Right ventricle myocardium inferior (tissue), 1 donor: Measurements from ENCODE around the gene GNB3. TPM values are rescaled to one million over a fixed set of nuclear protein-coding genes. Genes with fewer than 3 reads are reported as not detected.
"Not testable (repeated sequence)": the region's sequence is repeated elsewhere in the genome, so short reads cannot be mapped to it uniquely, and the experiment has no call there.

ENCODE experiments used
- ATAC-seq: fragments of 200-7000 bp; cut with Tn5 transposase; one replicate; pipeline ENCODE4 v1.9.1; 2020; ENCODE audit warnings: mild to moderate bottlenecking, moderate library complexity
- DNase-seq: peaks from one replicate; pipeline ENCODE4 v3.0.0; 2021; ENCODE audit errors: missing footprints
- intact Hi-C: fragments of 100-400 bp; cut with DNase I; formaldehyde crosslinking; loops from one replicate; pipeline ENCODE4 v1.11.0; 2022
- total RNA-seq: library from RNA; stranded (reverse); fragmentation: NEBNext Ultra II Directional; extraction: Animal tissue kit (Norgen Biotek cat#: 25700); gene quantifications from one replicate; pipeline ENCODE4 v1.2.1, GENCODE V29; 2021
- donor health status: DM: no; HTN: yes; CAD: no; lungs with severe emphysema.

GNB3 gene
- total RNA-seq, 1 donor from 2014 or later = 4.0 TPM

DNA sequence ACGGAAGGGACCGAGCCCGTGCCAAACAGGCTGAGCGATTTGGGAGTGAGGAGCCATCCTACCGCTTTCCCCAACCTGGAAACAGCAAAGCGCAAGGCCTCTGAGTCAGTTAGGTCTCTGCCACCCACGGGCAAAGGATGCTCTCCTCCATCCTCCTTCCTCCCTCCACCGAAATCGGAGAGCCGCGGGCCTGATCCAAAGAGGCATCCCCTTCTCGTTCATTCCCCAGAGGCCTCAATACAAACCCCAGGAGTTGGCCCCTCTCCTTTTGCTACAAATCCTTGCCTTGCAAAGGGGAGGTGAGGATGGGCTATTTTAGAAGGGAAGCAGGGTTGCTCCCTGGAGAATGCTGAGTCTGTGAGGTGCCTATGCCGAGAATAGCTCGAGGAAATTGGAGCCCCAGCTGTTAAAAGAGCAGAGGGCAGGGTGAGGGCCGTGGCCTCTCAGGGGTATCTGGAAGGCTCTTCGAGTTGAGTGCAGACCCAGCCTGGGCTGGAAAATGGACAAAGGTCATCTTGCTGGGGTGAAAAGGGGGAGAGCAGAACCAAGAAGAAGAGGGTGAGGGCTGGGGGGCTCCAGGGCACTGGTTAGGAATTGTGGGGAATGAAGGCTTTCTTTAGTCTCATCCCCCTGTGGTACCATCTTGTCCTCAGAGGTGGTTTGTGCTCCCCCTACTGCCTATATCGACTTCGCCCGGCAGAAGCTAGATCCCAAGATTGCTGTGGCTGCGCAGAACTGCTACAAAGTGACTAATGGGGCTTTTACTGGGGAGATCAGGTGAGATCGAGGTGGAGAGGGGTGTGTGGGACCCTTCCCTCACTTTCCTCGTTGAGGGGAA, 27.7 kb downstream of the GNB3 start:
- DNase-seq (no peak), ATAC-seq (no peak)
- intact Hi-C loops = no loop called here

DNA sequence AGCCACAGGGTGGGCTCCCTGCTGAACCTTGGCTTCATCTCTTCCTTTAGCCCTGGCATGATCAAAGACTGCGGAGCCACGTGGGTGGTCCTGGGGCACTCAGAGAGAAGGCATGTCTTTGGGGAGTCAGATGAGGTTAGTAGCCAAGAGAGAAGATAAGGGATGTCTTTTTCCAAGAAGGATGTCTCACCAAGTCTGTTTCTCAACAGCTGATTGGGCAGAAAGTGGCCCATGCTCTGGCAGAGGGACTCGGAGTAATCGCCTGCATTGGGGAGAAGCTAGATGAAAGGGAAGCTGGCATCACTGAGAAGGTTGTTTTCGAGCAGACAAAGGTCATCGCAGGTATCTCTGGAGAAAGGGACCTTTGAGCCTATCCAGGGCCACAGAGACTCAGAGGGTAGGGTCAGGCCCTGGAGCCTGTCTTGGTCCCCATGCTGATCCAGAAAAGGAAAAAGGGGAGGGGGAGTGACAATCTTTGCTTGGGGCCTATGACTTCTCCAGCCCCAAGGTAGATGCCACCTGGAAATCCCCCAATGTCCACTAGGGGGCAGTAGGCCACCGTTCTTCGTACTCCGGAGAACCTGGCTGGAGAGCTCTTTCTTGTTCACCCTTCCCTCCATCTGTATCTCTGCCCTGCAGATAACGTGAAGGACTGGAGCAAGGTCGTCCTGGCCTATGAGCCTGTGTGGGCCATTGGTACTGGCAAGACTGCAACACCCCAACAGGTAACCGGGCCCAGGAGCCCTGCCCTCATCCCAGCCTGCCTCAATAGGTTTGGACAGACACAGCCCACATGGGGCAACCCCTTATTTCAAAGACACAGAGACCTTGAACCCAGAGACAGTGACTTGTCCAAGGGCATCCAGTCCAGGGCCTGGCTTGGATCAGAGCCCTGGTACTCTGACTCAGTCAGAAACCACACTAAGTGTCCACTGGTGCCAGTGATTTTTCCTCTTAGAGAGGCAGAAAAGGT, 28.6 kb downstream of the GNB3 start:
- no peak for DNase-seq
- intact Hi-C loops = loop anchor here (5.0 to 10.0 kb wide), 2 partner anchors 73 to 235 kb away; partner anchors contain the start of genes C12orf57, C1RL and RNU7-1
- no peak for ATAC-seq

DNA sequence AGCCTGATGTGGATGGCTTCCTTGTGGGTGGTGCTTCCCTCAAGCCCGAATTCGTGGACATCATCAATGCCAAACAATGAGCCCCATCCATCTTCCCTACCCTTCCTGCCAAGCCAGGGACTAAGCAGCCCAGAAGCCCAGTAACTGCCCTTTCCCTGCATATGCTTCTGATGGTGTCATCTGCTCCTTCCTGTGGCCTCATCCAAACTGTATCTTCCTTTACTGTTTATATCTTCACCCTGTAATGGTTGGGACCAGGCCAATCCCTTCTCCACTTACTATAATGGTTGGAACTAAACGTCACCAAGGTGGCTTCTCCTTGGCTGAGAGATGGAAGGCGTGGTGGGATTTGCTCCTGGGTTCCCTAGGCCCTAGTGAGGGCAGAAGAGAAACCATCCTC, 29.6 kb downstream of the GNB3 start:
- not testable (repeated sequence) for ATAC-seq, DNase-seq
- intact Hi-C loops = loop anchor here (5.0 to 10.0 kb wide), 2 partner anchors 72 to 234 kb away; partner anchors contain the start of genes C12orf57, C1RL and RNU7-1

DNA sequence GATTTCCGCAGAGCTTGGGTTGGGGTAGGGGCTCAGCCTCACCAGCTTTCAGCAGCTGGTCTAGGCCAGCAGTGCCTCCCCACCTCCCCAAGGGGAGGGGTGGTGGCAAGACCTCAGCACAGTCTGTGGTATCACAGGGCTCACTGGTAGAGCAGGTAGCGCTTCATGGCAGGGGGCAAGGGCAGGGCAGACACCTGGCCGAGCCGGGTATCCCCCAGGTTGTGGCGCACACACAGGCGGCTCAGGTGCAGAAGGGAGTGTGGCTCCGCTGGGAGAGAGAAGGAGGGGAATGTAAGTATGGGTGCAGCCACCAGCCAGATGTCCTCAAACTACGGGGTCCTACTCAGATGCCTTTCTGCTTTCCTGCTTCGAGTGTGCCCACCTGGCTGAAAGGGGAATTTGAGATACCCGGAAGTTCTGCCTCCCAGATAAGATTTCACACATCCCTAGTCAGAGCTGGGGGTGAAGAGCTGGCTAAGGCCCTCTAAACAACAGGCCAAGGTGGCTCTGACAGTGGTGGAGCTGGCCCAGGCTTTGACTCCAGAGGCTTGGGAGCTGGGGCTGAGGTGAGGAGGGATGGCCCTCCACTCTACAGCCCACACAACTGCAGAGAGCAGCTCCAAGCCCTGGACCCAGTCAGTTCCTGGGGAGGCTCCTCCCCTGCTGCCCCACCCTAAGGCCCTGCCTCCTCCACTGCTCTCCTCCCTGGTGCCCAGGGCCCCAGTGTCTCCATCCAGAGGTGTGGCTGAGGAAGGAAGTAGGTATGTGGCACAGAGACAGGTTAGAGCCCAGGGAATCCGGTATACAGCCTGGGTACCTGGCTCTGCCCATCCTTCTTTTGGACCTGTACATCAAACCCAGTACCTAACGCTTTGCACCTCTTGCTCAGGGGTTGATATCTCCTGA, 30.6 kb downstream of the GNB3 start:
- intact Hi-C loops = loop anchor here (5.0 to 10.0 kb wide), 2 partner anchors 71 to 233 kb away; partner anchors contain the start of genes C12orf57, C1RL and RNU7-1
- ATAC-seq = no peak
- DNase-seq = no peak

DNA sequence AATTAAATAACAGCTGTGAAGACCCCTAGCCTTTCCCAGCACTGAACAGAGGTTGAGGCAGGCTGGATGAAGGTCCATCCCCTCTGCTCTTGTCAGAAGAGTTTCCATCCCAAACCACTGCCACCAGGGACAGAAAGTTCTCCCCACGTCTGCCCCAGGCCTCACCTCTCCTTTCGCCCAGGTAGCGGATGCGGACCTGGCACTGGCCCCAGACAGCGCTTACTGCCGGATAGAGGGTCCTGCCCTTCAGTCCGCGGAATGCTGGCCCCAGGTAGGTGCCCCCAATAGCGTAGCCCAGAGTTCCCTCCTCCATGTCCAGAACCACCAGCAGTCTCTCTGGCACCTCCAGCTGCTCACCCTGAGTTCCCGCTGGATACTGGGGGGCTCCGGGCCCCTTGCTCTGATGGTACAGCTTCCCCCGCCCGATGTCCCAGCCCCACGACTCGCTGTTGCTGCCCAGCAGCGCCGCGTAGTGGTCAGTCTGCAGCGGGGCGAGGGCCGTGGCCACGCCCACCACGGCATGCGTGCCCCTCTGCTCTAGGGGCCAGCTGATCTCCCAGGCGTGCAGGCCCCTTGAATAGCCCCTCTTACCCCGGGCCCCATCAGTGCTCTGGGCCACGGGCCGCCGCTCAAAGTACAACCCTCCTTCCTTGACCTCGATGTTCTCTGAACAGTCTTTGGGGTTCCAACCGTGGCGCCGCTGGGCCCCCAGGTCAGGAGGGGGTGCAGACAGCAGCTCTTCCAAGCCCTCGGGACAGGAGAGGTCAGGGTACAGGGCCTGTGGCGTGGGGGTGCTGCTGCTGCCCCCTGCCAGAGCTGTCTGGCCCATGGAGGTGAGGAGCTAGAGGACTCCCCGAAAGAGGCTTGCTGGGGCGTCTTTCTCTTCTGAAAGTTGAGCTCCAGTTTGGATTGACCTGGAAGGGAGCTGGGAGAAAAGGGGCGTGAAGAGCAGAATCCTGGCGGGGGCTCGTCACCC, 31.6 kb downstream of the GNB3 start:
- intact Hi-C loops = loop anchor here (2.0 to 10.0 kb wide), 3 partner anchors 18 to 232 kb away; partner anchors contain the start of genes C12orf57, C1RL and RNU7-1
- peak; percentile 75 for ATAC-seq
- peak; percentile 93 for DNase-seq

DNA sequence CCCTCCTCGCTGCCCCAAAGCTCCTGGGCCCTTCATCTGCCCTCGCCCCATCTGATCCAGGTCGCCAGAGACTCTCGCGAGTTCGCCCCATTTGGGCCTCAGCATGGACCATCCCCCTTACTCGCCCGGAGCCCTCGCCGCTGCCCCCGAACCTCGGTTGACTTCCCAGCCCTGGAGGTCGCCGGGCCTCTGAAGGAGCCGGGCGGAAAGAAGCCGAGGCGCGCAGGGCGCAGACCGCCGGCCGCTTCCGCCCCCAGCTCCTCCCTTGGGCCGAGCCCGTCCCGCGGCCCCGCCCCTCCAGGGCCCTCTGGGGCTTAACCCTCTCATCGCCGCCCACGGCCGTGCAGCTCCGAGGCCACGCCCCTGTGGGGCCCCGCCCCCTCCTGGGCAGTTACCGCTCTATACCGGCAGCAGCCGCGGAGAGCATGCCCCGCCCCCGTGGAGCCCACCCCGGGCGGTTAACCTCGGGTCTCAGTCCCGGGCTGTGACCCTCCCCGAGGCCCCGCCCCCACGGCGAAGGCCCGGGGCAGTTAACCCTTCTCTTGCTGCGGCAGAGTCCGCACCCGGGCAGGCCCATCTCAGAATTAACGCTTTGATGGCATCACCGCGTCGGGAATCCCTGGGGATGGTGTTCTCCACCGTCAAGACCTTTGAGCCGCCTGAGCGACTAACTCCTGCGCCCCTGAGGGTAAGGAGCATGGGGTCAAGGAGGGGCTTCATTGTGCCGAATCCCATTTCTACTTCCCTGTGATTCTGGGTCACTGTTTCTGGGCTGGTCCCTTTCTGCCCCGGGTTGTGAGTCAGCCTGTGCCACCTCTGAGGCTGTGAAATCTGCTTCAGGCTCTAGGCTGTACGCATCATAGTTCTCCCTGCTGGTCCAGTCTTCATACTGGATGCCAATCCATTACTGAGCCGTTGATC, 32.6 kb downstream of the GNB3 start, which contains the start of gene SPSB2:
TSS of gene SPSB2 (minus strand) at position 210 of the 921 bp plus-strand sequence. CDS start 402 bp downstream, outside the sequence.
- intact Hi-C loops = loop anchor here (2.0 to 10.0 kb wide), 3 partner anchors 17 to 231 kb away; partner anchors contain the start of genes C12orf57, C1RL and RNU7-1
- DNase-seq = peak; percentile 99

DNA sequence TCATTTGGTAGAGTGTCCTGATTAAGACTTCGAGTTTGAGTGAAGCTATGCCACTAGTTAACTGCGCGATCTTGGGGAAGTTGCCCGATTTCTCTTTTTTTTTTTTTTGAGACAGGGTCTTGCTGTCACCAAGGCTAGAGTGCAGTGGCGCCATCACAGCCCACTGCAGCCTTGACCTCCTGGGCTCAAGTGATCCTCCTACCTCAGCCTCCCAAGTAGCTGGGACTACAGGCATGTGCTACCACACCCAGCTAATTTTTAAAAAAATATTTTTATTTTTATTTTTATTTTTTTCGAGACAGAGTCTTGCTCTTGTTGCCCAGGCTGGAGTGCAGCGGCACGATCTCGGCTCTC, 33.3 kb downstream of the GNB3 start:
- DNase-seq, ATAC-seq: not testable (repeated sequence)
- intact Hi-C loops = loop anchor here (5.0 to 10.0 kb wide), 2 partner anchors 68 to 231 kb away; partner anchors contain the start of genes C12orf57, C1RL and RNU7-1

More for the DNA sequence above, 32.6 kb downstream of the GNB3 start, which contains the start of gene SPSB2:
- peak; percentile 95 for ATAC-seq

DNA sequence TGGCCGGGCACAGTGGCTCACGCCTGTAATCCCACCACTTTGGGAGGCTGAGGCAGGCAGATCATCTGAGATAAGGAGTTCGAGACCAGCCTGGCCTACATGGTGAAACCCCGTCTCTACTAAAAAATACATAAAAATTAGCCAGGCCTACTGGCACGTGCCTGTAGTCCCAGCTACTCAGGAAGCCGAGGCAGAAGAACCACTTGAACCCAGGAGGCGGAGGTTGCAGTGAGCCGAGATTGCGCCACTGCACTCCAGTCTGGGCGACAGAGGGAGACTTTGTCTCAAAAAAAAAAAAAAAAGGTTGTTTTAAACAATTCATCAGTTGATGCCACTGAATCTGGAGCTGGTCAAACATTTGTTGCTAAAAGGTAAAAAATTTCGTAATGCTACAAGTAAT, 39.1 kb downstream of the GNB3 start:
- not testable (repeated sequence) for ATAC-seq, DNase-seq
- intact Hi-C loops = loop anchor here (10.0 kb wide), 1 partner anchor 225 kb away; the partner anchor contains the start of gene C1RL

DNA sequence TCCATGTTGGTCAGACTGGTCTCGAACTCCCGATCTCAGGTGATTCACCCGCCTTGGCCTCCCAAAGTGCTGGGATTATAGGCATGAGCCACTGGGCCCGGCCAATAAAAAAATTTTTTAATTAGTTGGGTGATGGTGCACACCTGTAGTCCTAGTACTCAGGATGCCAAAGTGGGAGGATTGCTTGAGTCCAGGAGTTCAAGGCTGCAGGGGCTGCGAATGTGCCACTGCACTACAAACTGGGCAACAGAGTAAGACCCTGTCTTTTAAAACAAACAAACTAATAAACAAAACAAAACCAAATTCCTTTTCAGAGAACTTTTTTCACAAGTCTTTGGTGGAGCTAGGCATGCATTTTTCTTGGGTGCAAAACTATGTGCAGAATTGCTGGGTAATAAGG, 42.5 kb downstream of the GNB3 start:
- DNase-seq = no peak
- intact Hi-C loops = no loop called here
- no peak for ATAC-seq

DNA sequence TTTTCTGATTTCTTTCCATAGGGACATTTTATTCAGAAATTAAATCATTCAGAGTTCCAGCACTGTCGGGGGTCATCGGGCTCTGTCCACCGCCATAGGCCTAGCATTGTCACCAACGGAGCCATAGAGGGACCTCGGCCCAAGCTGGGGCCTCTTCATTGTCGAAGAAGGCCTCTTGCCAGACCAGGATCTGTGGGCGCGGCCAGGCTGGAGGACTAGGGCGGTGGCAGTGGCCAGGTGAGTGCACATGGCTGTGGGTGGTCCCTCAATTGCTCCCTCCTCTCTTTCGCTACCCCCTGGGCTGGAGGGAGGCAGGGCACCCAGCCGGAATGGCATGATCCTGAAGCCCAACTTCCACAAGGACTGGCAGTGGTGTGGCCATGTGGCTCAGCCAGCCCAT, 43.0 kb downstream of the GNB3 start:
- ATAC-seq = no peak
- no peak for DNase-seq
- intact Hi-C loops = no loop called here

DNA sequence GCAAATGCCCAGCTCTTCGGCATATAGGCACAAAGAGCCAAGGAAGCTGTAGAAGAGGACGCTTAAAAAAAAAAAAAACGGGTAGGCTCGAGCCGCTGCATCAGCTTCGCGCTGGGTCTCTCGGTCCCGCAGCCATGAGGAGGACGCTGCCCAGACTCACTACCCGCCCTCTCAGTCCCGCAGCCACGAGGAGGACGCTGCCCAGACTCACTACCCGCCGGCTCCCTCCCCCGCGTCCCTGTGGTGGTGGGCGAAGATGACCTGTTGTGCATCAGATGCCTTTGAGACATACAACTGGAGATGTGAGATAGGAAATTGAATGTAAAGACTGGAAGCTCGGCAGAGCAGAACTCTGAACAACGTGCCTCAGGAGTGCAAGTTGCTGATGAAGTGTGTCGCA, 43.8 kb downstream of the GNB3 start:
- no peak for DNase-seq
- ATAC-seq = no peak
- intact Hi-C loops = no loop called here

DNA sequence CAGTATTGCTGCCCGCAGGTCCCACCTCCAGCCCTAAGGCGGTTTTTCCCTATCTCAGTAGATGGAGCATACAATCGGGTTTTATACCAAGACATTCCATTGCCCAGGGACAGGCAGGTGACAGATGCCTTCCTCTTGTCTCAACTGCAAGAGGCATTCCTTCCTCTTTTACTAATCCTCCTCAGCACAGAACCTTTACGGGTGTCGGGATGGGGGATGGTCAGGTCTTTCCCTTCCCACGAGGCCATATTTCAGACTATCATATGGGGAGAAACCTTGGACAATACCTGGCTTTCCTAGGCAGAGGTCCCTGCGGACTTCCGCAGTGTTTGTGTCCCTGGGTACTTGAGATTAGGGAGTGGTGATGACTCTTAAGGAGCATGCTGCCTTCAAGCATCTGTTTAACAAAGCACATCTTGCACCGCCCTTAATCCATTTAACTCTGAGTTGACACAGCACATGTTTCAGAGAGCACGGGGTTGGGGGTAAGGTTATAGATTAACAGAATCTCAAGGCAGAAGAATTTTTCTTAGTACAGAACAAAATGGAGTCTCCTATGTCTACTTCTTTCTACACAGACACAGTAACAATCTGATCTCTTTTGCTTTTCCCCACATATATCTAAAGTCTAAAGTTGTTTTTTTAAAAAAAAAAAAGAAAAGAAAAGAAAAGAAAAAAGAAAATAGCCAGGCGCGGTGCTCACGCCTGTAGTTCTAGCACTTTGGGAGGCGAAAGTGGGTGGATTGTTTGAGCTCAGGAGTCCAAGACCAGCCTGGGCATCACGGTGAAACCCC, 45.7 kb downstream of the GNB3 start:
- intact Hi-C loops, ATAC-seq, DNase-seq: not testable (repeated sequence)

DNA sequence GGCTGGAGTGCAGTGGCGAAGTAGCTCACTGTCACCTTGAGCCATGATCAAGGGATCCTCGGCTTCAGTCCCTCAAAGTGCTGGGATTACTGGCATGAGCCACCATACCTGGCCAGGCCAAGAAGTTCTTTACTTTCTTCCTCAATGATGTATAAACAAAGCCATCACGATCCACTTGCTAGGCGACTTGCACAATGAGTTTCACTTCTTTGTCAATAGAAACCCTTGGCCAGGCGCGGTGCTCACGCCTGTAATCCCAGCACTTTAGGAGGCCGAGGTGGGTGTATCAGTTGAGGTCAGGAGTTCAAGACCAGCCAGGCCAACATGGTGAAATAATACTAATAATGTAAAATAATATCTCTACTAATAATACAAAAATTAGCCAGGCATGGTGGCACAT, 46.7 kb downstream of the GNB3 start:
- ATAC-seq = no peak
- no peak for DNase-seq
- intact Hi-C loops = no loop called here

DNA sequence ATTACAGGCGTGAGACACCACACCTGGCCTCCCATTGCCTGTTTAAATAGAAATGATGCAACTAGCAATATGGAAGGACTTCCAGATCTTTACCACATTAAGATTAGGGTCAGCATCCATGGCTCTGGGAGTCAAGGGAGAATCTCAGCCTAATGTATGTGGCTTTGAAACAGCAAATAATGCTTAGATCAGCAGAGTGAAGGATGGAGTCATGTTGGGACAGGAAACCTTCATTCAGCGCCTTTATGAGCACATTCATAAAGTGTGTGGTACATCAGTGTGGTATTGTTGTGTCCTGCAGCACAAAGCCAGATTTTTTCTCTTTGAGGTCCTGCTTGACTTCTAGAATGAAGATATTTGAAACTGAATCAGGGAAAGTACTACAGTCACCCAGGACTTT, 47.6 kb downstream of the GNB3 start:
- DNase-seq (no peak), ATAC-seq (no peak)
- intact Hi-C loops = no loop called here

DNA sequence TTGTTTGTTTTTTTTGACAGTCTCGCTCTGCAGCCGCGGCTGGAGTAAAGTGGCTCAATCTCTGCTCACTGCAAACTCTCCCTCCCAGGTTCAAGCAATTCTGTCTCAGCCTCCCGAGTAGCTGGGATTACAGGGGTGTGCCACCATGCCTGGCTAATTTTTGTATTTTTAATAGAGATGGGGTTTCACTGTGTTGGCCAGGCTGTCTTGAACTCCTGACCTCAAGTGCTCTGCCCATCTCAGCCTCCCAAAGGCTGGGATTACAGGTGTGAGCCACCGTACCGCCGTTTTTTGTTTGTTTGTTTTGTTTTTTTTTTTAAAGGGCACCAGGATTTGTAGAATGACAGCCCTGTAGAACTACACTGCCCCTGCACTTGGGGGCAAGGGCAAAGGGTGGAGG, 48.1 kb downstream of the GNB3 start:
- ATAC-seq, intact Hi-C loops, DNase-seq: not testable (repeated sequence)
